ENCODE results near the gene TTLL11. TPM values are rescaled to one million over a fixed set of nuclear protein-coding genes. Genes with fewer than 3 reads are reported as not detected.

TTLL11 gene
- total RNA-seq, 1 experiment from 2014 or later, result 13.6 TPM

DNA sequence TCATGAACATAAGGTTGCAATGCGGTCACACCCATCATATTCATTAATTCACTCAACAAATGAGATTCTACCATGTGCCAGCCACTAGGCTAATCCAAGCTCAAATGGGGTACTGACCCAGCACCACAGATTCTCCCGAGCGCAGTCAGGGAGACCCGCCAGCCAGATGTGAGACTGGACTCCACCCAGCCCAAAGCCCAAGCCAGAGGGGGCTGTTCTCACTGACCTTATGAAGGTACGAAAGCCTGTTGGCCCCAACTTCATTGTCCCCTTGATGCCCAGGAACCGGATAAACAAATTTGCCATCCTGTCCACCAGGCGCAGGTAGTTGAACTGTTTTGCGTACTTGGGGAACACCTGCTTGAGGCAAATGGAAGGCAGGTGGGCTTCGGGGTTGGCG is 222.8 kb downstream of the TTLL11 start:
- no TSS peak for BruUV-seq (replicated peaks)
- intact Hi-C loops (cut with micrococcal nuclease), result no loop called here
- Mint-ChIP-seq H3K27me3 (ENCODE audit: insufficient read depth, unreplicated experiment) (no peaks in the 10 kb centered on the region), H3K27ac (ENCODE audit: low read depth, unreplicated experiment) (no peak overlapping the region), H3K36me3 (ENCODE audit: insufficient read depth, unreplicated experiment) (no peaks in the 10 kb centered on the region), H3K4me3 (ENCODE audit: unreplicated experiment) (no peak overlapping the region), H3K9me3 (ENCODE audit: unreplicated experiment) (no peaks in the 10 kb centered on the region), H3K4me1 (ENCODE audit: insufficient read depth, unreplicated experiment) (peaks cover 10% of the 10 kb centered on the region)
- no peak for DNase-seq (ENCODE audit: unreplicated experiment)
- ChIA-PET POLR2A (no interaction called here), CTCF (interaction anchor here (0.6 kb wide), 1 partner anchor 501 kb away, joined by 3 read pairs; no protein-coding TSS in a partner anchor)
- TF ChIP-seq, protein P1, sequence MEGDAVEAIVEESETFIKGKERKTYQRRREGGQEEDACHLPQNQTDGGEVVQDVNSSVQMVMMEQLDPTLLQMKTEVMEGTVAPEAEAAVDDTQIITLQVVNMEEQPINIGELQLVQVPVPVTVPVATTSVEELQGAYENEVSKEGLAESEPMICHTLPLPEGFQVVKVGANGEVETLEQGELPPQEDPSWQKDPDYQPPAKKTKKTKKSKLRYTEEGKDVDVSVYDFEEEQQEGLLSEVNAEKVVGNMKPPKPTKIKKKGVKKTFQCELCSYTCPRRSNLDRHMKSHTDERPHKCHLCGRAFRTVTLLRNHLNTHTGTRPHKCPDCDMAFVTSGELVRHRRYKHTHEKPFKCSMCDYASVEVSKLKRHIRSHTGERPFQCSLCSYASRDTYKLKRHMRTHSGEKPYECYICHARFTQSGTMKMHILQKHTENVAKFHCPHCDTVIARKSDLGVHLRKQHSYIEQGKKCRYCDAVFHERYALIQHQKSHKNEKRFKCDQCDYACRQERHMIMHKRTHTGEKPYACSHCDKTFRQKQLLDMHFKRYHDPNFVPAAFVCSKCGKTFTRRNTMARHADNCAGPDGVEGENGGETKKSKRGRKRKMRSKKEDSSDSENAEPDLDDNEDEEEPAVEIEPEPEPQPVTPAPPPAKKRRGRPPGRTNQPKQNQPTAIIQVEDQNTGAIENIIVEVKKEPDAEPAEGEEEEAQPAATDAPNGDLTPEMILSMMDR (IDR thresholded peaks at IDR 0.05; ENCODE audit: unreplicated experiment), result no peak

GRCh38 chr9:121868626-121869025 is 224.5 kb downstream of the TTLL11 start:
- intact Hi-C loops (cut with micrococcal nuclease), result no loop called here
- no peaks in the 10 kb centered on the region for H3K36me3 Mint-ChIP-seq (ENCODE audit: insufficient read depth, unreplicated experiment)
- H3K27ac Mint-ChIP-seq (ENCODE audit: low read depth, unreplicated experiment), result no peak overlapping the region
- no peak for DNase-seq (ENCODE audit: unreplicated experiment)
- BruUV-seq (replicated peaks), result no TSS peak
- CTCF ChIA-PET, result interaction anchor here (1.1 to 1.5 kb wide), 2 partner anchors 14 to 22 kb away, joined by 3 to 4 read pairs; no protein-coding TSS in a partner anchor
- TF ChIP-seq, protein P1 (IDR thresholded peaks at IDR 0.05; ENCODE audit: unreplicated experiment), result no peak
- H3K27me3 Mint-ChIP-seq (ENCODE audit: insufficient read depth, unreplicated experiment), result no peaks in the 10 kb centered on the region
- H3K4me1 Mint-ChIP-seq (ENCODE audit: insufficient read depth, unreplicated experiment), result peaks cover 10% of the 10 kb centered on the region
- no peak overlapping the region for H3K4me3 Mint-ChIP-seq (ENCODE audit: unreplicated experiment)
- H3K9me3 Mint-ChIP-seq (ENCODE audit: unreplicated experiment), result no peaks in the 10 kb centered on the region
- POLR2A ChIA-PET, result no interaction called here

DNA sequence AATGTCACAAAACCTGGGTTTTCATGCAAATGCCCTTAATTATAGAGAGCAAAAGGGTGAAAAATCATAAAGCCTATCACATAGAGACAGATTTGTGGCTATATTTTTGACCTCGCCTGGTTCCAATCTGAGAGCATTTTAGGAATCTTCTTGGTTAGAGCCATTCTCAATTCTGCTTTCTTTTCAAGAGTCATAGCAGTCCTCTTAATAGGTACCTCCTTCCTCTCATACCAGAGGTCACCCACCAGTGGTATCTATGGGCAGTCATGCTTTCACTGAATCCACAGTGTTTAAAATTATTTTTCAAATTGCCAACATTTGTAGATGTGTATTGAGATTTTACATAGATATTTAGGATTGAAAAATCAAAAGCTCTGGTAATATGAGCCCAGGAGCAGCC is 226.2 kb downstream of the TTLL11 start:
- Mint-ChIP-seq H3K9me3 (ENCODE audit: unreplicated experiment) (no peaks in the 10 kb centered on the region), H3K36me3 (ENCODE audit: insufficient read depth, unreplicated experiment) (no peaks in the 10 kb centered on the region), H3K4me3 (ENCODE audit: unreplicated experiment) (no peak overlapping the region), H3K4me1 (ENCODE audit: insufficient read depth, unreplicated experiment) (peaks cover 9% of the 10 kb centered on the region), H3K27ac (ENCODE audit: low read depth, unreplicated experiment) (no peak overlapping the region), H3K27me3 (ENCODE audit: insufficient read depth, unreplicated experiment) (no peaks in the 10 kb centered on the region)
- TF ChIP-seq, protein P1 (IDR thresholded peaks at IDR 0.05; ENCODE audit: unreplicated experiment), result no peak
- ChIA-PET POLR2A (interaction anchor here (0.6 kb wide), 1 partner anchor 320 kb away, joined by 3 read pairs; no protein-coding TSS in a partner anchor), CTCF (no interaction called here)
- no peak for DNase-seq (ENCODE audit: unreplicated experiment)
- no TSS peak for BruUV-seq (replicated peaks)
- intact Hi-C loops (cut with micrococcal nuclease), result no loop called here

- no TSS peak for BruUV-seq (replicated peaks)
- intact Hi-C loops (cut with micrococcal nuclease), result no loop called here
- no peaks in the 10 kb centered on the region for H3K9me3 Mint-ChIP-seq (ENCODE audit: unreplicated experiment)
- no peaks in the 10 kb centered on the region for H3K36me3 Mint-ChIP-seq (ENCODE audit: insufficient read depth, unreplicated experiment)
- H3K4me3 Mint-ChIP-seq (ENCODE audit: unreplicated experiment), result no peak overlapping the region
- CTCF ChIA-PET, result interaction anchor here (0.7 kb wide), 1 partner anchor 11 kb away, joined by 3 read pairs; no protein-coding TSS in a partner anchor
- DNase-seq (ENCODE audit: unreplicated experiment), result no peak
- H3K27ac Mint-ChIP-seq (ENCODE audit: low read depth, unreplicated experiment), result no peak overlapping the region
- TF ChIP-seq, protein P1 (IDR thresholded peaks at IDR 0.05; ENCODE audit: unreplicated experiment), result no peak
- POLR2A ChIA-PET, result no interaction called here
- H3K4me1 Mint-ChIP-seq (ENCODE audit: insufficient read depth, unreplicated experiment), result no peaks in the 10 kb centered on the region
- no peaks in the 10 kb centered on the region for H3K27me3 Mint-ChIP-seq (ENCODE audit: insufficient read depth, unreplicated experiment)
Measured at GRCh38 chr9:121865884-121866283, 227.2 kb downstream of the TTLL11 start.
